ENCODE data around the gene KIAA0319L.
"Not testable (repeated sequence)": the region's sequence is repeated elsewhere in the genome, so short reads cannot be mapped to it uniquely, and the experiment has no call there.

The KIAA0319L gene

DNA sequence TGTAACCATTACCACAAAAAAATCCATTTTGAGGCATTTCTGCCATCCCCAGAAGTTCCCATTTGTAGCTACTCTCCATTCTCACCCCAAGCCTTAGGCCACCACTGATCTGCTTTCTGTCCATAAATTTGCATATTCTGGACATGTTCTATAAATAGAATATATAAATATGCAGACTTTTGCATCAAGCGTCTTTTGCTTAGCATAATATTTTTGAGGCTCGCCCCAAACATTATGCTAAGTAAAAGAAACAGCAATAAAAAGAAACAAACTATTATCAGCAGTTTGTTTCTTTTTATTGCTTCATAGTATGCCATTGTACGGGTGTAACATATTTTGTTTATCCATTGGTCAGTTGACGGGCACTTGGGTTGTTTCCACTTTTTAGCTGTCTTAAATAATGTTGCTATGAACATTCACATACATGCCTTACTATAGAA lies 23.8 kb upstream of the KIAA0319L start:
- no peak for DNase-seq

DNA sequence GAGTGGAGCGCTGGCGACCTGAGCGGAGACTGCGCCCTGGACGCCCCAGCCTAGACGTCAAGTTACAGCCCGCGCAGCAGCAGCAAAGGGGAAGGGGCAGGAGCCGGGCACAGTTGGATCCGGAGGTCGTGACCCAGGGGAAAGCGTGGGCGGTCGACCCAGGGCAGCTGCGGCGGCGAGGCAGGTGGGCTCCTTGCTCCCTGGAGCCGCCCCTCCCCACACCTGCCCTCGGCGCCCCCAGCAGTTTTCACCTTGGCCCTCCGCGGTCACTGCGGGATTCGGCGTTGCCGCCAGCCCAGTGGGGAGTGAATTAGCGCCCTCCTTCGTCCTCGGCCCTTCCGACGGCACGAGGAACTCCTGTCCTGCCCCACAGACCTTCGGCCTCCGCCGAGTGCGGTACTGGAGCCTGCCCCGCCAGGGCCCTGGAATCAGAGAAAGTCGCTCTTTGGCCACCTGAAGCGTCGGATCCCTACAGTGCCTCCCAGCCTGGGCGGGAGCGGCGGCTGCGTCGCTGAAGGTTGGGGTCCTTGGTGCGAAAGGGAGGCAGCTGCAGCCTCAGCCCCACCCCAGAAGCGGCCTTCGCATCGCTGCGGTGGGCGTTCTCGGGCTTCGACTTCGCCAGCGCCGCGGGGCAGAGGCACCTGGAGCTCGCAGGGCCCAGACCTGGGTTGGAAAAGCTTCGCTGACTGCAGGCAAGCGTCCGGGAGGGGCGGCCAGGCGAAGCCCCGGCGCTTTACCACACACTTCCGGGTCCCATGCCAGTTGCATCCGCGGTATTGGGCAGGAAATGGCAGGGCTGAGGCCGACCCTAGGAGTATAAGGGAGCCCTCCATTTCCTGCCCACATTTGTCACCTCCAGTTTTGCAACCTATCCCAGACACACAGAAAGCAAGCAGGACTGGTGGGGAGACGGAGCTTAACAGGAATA lies 20.1 kb upstream of the KIAA0319L start:
- peak; percentile 58 to 68 for DNase-seq

DNA sequence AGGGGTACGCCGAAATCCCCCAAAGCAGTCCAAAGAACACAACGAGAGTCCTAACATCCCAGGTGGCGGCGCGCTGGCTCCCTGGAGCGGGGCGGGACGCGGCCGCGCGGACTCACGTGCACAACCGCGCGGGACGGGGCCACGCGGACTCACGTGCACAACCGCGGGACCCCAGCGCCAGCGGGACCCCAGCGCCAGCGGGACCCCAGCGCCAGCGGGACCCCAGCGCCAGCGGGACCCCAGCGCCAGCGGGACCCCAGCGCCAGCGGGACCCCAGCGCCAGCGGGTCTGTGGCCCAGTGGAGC lies 19.5 kb upstream of the KIAA0319L start:
- DNase-seq: not testable (repeated sequence)

DNA sequence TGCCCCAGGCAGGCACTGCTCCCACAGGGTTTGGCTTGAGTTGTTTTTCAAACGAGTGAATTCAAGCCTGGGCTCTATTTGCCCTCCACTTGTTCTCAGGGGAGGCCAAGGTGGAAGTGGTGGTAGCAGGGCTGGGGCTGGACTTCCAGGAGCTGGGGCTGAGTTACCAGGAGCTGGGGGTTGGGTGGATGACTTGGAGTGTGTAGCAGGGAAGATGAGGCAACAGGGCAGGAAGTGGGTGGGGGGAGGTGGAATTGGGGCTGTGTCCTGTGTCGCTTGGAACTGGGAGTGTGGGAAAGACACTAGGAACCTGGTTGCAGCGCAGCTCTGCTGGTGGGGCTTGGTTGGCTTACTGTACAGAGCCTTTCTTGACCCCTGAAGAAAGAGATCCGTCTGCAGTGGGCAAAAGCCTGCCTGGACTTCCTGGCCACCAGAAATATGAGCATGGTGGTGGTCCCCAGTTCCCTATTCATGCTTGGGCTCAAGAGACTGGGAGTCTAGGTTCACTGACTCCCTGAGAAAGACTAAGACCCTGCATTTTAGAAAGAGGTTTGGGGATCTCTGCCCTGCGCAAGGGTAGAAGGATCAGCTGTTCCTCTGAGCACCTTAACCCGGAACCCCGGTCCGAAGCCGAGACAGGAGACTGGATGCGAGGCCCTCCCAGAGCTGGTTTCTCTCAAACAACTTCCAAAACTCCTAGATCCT lies 19.0 kb upstream of the KIAA0319L start:
- DNase-seq: no peak

DNA sequence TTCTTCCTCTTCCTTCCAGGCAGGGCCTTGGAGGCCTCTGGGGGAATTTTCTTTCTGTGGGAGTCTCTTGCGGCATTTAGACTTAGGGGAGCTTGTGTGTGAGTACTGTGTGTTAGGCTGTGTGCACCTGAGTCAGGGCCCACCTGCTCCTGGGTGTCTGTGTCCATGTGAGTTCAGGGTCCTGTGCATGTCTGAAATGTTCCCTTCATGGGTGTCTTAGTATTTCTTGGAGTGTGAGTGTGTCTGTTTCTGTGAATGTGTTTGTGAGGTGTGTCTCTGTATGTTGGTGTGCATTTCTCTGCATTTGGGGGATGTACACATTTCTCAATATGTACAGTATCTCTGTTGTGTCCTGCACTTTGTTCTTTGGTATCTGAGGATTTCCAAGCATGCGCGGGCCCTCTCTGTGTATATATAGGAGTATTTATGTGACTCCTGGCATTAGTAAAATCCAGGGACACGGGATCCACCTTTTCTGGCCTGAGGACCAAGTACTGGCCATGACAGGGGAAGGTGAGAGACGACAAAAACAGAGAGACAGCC lies 18.3 kb upstream of the KIAA0319L start:
- no peak for DNase-seq

DNA sequence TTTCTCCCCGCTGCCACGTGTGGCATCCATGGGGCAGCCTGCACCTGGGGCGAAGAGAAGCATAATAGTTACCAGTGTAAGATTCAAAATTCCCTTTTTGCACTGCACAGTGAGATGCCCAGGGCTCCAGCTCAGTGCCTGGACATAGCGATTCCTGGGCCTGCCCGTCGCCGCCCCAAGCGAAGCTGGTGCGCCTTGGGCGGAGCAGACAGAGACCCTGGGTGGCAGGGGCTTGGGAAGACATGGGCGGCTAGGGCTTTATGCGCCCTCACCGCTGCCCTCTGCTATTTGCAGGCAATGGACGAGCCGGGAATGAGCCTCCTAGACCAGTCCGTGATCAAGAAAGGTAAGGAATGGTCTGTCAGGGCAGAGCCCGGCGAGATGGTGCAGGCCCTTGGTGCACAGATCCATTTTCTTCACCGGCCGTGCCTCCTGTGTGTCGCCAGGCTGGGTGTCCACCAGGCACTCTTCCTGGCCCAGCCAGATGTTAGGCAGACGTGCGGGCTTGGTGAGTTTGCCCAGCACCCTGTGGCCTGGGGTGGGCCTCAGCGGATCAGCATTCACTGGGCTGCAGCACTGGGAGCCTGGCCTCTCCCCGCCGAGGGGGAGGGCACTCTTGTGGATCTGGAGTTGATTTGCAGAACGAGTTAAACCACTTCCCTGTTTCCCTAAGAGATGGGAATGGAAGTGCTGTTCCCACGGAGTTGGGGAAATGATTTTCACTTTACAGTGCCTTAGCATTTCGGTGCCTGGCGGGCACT lies 17.6 kb upstream of the KIAA0319L start:
- no peak for DNase-seq

DNA sequence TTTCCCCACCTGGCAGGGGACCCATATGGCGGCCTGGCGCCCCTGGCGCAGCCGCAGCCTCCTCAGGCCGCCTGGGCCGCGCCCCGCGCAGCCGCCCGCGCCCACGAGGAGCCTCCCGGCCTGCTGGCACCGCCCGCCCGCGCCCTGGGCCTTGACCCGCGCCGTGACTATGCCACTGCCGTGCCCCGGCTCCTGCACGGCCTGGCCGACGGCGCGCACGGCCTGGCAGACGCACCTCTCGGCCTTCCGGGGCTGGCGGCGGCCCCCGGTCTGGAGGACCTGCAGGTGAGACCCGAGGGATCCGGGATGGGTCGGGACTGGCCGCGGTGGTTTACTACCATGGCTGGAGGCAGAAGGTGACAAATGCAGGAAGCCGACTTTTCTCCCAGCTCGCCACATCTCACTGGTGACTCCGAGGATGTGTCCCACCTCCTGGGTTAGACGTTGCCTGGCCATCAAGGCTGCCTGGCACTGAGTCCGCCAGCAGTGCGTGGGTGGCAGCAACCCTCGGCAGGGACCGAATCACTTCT lies 17.0 kb upstream of the KIAA0319L start:
- DNase-seq: no peak

DNA sequence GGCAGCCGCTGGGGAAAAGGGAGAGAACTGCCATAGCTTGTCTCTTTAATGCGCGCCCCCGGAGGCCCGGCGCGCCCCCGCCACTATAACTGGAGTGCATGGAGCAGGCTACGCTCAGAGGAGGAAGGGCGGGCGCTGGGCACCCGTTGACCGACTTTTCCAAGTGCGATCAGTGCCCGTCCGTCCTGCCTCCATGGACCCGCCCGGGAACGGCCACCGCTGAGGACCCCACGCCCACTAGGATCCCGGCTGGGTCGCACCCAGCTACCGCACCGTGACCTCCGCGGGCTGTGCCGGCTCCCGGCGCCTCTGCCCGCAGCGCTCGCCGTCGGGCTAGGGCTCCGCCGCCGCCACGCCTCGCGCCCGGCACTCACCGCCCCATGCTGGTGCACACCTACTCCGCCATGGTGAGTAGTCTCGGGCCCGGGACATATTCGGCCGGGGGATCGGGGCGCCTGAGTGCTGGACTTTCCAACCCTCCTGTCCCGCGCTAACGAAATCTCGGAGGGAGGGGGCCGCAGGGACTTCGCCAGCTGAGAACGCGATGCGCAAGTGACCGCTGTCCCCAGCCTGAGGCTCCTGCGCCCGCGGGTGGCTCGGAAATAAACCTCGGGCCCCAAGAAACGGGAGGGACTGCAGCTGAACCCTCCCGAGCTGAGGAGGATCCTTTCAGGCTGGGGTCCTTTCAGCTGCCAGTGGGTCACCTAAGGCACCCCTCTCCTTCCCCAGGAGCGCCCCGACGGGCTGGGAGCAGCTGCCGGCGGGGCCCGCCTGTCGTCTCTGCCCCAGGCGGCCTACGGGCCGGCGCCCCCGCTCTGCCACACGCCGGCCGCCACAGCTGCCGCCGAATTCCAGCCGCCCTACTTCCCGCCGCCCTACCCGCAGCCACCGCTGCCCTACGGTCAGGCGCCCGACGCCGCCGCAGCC lies 16.3 kb upstream of the KIAA0319L start, which contains the start of gene TFAP2E:
TFAP2E (plus strand) TSS at position 117 of the 927 bp plus-strand sequence; CDS start at position 381, 264 bp downstream.
- DNase-seq: no peak

DNA sequence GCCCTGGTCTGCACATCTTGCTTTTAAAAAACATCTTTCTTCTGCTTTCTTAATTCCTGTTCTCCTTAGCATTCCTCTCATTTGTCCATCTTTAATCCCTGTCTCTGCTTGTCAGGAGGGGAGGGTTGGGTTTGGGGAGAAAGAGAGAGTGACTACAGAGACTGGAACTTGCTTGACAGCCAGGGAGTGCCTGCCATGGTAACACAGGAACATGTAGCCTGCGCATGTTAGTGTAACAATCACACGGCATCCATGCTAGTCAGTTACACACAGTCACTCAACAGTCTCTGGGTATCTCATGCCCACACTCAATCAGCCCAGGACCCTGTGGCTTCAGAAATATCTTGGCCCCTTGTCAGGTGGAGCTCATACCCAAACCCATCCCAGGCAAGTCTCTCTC lies 15.1 kb upstream of the KIAA0319L start:
- no peak for DNase-seq

DNA sequence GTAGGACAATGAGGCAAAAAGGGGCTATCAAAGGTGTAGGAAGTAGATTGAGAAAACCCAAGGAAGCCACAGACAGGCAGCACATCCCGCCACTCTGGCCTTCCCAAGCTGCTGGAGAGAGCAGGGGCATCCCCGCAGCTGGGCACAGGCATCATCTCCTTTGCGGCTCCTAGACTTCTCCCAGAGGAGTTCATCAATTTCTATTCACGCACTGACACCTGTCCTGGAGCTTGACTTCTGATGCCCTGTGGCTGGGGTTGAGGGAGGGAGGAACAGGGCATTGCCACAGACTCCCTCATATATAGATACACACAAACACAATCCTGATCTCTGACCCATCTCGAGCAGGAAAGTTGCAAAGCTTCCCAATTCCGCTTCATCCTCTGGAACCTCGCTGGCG lies 14.1 kb upstream of the KIAA0319L start:
- DNase-seq: no peak

DNA sequence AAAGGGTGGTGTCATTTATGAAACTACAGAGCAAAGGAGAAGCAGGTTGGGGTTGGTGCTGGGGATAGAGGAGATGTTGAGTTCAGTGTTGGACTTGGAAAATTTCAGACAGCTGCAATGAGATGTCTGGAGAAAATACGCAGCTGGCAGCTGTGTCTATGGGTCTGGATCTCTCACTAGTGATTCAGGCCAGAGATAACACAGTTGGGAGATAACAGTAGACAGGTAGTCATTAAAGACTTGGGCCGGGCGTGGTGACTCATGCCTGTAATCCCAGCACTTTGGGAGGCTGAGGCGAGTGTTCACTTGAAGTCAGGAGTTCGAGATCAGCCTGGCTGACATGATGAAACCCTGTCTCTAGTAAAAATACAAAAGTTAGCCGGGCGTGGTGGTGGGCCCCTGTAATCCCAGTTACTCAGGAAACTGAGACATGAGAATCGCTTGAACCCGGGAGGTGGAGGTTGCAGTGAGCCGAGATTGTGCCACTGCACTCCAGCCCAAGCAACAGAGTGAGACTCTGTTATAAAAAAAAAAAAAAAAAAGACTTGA lies 13.5 kb upstream of the KIAA0319L start:
- DNase-seq: no peak

DNA sequence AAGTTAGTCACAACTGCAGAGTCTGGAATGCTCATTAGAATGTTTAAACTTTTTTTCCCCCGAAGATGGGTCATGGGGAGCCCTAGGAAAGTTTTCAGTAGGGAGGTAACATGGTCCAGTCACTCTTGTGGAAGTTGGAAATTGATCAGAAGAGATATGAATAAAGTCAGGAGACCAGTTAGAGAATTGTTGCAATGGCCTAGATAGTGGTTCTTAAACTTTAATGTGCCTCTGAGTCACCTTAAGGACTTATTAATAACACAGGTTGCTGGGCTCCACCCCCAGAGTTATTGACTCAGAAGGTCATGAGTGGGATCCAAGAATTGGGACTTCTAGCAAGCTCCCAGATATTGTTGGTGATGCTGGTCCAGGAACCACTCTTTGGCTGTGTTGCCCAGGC lies 12.7 kb upstream of the KIAA0319L start:
- DNase-seq: no peak

DNA sequence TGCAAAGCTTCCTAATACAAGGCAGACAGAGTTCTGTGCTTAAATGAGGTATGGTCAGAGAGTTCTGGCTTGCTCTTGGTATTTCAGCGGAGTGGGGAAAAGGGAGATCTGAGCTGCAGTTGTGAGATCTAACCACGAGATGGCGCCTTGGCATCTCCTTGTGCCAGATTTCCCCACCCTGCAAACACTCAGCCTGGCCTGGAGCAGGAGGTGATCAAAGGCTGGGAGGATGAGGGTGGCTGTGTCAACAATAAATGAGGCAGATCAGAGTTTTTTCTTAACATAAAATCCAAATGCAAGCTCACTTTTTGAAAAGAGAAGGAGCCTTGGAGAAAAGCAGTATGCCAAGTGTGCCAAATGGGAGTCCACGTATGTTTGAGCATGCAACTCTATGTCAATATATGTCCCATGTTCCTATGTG lies 11.8 kb upstream of the KIAA0319L start:
- peak; percentile 64 to 75 for DNase-seq

DNA sequence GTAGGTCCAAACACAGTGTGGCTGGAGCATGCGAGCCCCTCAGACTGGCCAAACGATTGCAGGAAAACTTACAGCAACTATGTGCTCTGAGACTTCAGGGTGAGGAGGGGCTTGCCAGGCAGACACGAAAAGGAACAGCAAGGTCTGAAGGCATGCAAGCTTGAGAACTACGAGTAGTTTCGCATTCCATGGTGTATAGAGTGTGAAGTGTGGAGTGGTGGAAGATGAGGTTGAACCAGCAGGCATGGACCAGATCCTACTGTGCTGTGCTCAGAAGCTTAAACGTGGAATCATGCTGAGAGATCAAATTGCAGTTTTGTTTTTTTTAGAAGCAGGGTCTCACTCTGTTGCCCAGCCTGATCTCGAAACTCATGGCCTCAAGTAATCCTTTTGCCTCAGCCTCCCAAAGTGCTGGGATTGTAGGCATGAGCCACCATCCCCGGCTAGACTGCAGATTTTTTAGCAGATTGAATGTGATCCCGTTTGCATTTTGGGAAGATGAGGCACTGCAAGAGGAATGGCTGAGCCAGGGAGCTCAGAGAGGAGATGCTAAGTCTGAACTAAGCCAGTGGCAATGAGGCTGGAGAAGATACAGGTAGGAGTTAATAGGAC lies 10.8 kb upstream of the KIAA0319L start:
- no peak for DNase-seq

DNA sequence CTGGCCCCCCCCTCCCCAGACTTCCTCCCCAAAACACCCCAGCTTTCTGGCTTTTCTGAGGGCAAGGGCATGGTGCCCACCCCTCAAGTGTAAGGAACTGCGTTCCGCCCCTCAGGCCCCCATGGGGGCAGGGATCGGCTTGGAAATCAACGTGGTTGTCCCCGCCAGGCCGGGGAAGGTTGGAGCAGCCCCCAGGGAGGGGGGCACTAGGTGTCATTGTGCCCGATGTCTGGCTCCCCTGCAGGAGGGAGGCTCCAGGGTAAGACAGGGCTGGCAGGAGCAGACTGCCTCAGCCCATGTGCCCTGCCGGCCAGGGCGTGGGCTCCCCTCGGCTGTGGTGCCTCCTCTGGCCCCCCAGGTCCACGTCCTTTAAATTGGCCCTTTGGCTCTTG lies 8.5 kb upstream of the KIAA0319L start:
- DNase-seq: no peak

DNA sequence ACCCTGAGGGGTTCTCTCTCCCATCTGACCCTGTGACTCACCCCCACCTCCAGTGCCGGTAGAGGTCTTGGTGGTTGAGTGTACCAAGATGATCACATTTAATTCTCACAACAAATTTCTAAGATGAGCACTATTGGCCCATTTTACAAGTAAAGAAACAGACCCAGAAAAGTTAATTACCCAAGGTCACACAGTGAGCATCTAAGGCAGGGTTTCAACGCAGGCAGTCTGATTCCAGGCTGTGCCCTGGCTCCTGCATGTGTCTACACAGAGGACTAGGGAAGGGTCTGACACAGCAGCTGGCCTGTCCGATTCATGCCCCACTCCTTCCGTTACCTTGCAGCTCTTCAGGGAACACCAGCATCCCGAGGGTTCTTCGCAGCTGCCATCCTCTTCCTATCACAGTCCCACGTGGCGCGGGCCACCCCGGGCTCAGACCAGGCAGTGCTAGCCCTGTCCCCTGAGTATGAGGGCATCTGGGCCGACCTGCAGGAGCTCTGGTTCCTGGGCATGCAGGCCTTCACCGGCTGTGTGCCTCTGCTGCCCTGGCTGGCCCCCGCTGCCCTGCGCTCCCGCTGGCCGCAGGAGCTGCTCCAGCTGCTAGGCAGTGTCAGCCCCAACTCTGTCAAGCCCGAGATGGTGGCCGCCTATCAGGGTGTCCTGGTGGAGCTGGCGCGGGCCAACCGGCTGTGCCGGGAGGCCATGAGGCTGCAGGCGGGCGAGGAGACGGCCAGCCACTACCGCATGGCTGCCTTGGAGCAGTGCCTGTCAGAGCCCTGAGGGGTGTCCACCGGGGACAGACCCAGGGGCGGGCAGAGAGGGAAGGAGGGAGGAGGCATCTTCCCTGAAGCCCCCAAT lies 7.9 kb upstream of the KIAA0319L start:
- no peak for DNase-seq

DNA sequence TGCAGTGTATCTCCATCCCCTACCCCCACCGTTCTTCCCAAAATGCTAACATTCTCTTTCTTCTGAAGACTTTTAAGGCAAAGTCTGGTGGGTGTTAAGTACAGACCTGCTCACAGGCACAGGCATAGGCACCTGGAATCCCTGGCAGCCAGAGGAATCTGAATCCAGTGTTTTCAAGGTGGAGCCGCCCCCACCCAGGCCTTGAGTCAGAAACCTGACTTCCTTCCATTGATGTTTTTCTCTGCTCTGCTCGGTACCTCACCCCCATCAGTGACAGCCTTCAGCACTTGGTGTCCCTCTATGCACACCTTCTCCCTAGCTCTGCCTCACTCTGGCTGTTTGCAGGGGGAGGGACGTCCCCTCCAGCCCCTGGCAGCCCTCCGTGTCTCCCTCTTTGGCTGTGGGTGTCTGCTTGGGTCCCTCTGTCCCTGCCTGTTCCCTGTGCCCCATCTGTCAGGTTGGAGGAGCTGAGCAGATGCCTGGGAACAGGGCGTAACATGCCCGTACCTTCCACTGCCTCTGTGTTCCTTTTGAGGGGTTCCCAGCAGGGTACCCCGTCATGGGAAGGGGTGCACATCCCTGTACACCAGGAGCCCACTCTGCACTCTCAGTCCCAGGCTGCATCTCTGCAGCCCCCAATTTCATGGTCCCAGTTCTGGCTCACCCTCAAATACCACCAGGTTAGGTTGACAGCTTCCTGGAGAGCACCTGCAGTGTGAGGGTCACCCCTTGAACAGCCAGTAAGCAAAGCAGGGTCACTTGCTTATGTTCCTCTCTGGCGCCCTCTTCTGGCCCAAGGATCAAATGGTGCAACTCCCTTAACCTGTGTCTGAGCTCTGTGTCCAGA lies 7.1 kb upstream of the KIAA0319L start:
- DNase-seq: peak; percentile 87 to 90

DNA sequence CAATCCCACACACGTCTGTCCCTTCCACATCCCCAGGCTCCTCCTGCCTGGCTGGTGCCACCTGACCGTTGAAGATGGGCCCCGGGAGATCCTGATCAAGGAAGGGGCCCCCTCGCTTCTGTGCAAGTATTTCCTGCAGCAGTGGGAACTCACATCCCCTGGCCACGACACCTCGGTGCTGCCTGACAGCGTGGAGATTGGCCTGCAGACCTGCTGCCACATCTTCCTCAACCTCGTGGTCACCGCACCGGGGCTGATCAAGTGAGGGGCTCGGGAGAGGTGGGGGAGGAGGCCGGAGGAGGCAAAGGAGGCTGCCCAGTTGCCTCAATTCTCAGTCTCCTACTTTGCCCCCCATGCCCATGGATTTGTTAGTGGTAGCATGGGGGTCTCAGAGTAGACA lies 6.0 kb upstream of the KIAA0319L start:
- no peak for DNase-seq
